Lower leg skin (tissue), 4 donors: ENCODE results near the gene APOBEC4. TPM values are rescaled to one million over a fixed set of nuclear protein-coding genes. Genes with fewer than 3 reads are reported as not detected.
"Not testable (repeated sequence)": the region's sequence is repeated elsewhere in the genome, so short reads cannot be mapped to it uniquely, and the experiment has no call there.

Experiments used
- DNase-seq, 2 donors: peaks; one replicate each; pipeline ENCODE4 v3.0.0-alpha.2; 2019; ENCODE audit warnings: low spot score in 2 of 2
- H3K4me3 ChIP-seq: fragments of 200-600 bp; sonication (generic); 2 replicates; pipeline ENCODE4 v1.5.1; 2017; ENCODE audit warnings: mild to moderate bottlenecking, low read depth; ENCODE audit not compliant: poor library complexity, severe bottlenecking
- POLR2A ChIP-seq, 2 donors: fragments of 450-650 bp; IDR thresholded peaks; one replicate each; pipeline ENCODE4 v1.6.1; 2016 to 2017; ENCODE audit warnings: antibody characterized with exemption in 2 of 2, mild to moderate bottlenecking in 1 of 2, moderate library complexity in 1 of 2
- WGBS, 2 donors: methylation state at CpG; one replicate each; pipeline ENCODE4 v1.1.5; 2018; 5-methylcytosine and 5-hydroxymethylcytosine counted together
- intact Hi-C: fragments of 100-400 bp; cut with DNase I; formaldehyde crosslinking; loops from one replicate; pipeline ENCODE4 v1.15.0; 2023; ENCODE audit warnings: low total_unique reads
- total RNA-seq, 4 donors: library from RNA; depleted of rRNA; stranded (reverse); fragments of >200 nt; gene quantifications; one replicate each; pipeline ENCODE4 v1.1.0, GENCODE V29; 2016
- TF ChIP-seq, protein P1 (sequence below), 3 donors: fragments of 450-650 bp; IDR thresholded peaks; one replicate each; pipeline ENCODE4 v1.5.1; 2016; ENCODE audit warnings: antibody characterized with exemption in 3 of 3, mild to moderate bottlenecking in 3 of 3, moderate library complexity in 2 of 3

Gene APOBEC4
- total RNA-seq, 4 donors from 2014 or later = not detected

GRCh38 chr1:183632114-183632513 is 21.0 kb downstream of the APOBEC4 start:
- DNase-seq = no peak
- 43 to 59% methylated on average over 2 of the region's 2 CpGs for WGBS, 2 donors
- intact Hi-C loops = no loop called here
- H3K4me3 ChIP-seq = no peak overlapping the region
- TF ChIP-seq POLR2A (IDR thresholded peaks at IDR 0.05) = no peak
- TF ChIP-seq, protein P1, sequence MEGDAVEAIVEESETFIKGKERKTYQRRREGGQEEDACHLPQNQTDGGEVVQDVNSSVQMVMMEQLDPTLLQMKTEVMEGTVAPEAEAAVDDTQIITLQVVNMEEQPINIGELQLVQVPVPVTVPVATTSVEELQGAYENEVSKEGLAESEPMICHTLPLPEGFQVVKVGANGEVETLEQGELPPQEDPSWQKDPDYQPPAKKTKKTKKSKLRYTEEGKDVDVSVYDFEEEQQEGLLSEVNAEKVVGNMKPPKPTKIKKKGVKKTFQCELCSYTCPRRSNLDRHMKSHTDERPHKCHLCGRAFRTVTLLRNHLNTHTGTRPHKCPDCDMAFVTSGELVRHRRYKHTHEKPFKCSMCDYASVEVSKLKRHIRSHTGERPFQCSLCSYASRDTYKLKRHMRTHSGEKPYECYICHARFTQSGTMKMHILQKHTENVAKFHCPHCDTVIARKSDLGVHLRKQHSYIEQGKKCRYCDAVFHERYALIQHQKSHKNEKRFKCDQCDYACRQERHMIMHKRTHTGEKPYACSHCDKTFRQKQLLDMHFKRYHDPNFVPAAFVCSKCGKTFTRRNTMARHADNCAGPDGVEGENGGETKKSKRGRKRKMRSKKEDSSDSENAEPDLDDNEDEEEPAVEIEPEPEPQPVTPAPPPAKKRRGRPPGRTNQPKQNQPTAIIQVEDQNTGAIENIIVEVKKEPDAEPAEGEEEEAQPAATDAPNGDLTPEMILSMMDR (IDR thresholded peaks at IDR 0.05) = no peak

DNA sequence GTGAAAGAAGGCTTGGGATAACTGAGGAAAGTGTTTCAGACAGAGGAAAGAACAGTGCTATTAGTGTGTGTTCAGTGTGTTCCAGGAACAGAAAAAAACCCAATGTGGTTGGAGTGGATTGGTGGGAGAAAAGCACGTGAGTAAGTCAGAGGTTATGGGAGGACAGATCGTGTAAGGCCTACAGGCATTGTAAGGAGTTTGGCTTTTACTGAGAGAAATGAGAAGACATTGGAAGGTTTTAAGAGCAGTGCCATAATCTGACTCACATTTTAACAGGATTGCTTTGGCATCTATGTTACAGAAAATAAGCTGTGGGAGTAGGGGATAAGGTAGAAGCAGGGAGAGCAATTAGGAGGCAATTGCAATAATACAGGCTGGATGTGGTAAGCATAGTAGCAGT is 22.4 kb downstream of the APOBEC4 start:
- no peak overlapping the region for H3K4me3 ChIP-seq

GRCh38 chr1:183628537-183628936 is 24.6 kb downstream of the APOBEC4 start:
- no peak overlapping the region for H3K4me3 ChIP-seq
- intact Hi-C loops = loop anchor here (10.0 kb wide), 1 partner anchor 344 kb away; no protein-coding TSS in a partner anchor
- TF ChIP-seq POLR2A (IDR thresholded peaks at IDR 0.05) = no peak
- TF ChIP-seq, protein P1 (IDR thresholded peaks at IDR 0.05) = no peak
- DNase-seq = no peak

More for the DNA sequence above, 22.4 kb downstream of the APOBEC4 start:
- TF ChIP-seq, protein P1 (IDR thresholded peaks at IDR 0.05) = no peak
- TF ChIP-seq POLR2A (IDR thresholded peaks at IDR 0.05) = no peak
- intact Hi-C loops = no loop called here
- DNase-seq = no peak
- WGBS, 2 donors = 8 to 16% methylated on average over 2 of the region's 2 CpGs

DNA sequence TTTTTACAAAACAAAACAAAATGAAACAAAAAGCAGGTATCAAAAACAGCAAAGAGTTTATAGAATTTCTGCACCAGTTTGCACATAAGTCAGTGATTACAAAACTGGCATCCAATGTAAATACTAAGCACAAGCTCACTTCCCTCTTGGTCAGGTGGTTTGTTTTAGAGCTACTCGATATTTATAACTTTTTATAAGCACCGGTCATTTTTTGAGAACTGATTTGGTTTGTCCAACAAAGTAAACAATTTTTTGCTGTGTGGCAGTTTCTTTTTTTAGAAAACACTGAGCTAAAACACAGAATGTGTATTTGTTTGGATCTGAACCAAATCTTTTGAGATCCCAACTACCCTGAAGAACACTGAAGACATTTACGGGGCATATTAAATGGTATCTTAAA is 26.9 kb downstream of the APOBEC4 start:
- H3K4me3 ChIP-seq, DNase-seq: not testable (repeated sequence)
- WGBS, 2 donors = 44 to 48% methylated on average over 3 of the region's 3 CpGs
- intact Hi-C loops = loop anchor here (10.0 kb wide), 1 partner anchor 341 kb away; no protein-coding TSS in a partner anchor

DNA sequence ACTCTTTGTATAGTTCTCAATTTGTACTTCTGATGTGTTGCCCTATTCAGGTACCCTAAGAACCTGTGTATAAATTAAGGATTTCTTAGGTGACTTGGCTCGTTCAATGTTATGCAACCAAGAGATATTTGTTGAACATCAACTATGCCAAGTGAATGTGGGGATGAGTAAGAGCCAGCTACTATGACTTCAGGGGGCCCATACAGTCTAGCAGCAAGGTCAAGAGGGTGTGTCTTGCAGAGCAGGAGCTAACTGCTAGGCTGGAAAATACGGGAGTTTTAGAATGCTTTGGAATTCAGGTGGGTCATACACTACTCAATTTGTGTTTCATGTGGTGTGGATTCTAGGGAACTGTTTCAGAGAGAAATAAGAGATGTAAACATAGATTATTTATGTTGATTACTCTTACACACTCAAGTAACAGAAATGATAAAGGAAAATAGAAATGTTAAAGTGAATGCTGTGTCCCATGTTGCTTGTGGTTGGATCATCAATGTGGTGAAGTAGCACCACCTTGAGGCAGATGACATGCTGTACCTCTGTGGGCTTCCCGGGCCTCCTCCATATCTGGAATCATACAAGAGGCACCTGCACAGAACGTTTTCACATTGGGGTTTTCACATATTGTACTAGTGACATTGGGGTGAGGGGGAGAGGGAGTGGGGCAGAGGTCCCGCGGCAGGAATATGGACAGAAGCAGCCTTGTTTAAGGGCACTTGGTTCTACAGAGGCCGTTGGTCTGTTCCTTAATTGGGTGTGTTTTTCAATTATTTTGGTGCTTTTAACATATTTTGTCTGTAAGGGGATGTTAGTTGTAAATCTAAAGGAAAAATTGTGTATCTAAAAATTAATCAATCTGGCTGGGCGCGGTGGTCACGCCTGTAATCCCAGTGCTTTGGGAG is 30.0 kb downstream of the APOBEC4 start:
- intact Hi-C loops = loop anchor here (10.0 kb wide), 1 partner anchor 338 kb away; no protein-coding TSS in a partner anchor
- no peak overlapping the region for H3K4me3 ChIP-seq
- DNase-seq = no peak
- TF ChIP-seq, protein P1 (IDR thresholded peaks at IDR 0.05) = peak in 1 of 3 donors; percentile 28
- TF ChIP-seq POLR2A (IDR thresholded peaks at IDR 0.05) = no peak
- WGBS, 2 donors = 52 to 59% methylated on average over 10 of the region's 10 CpGs

GRCh38 chr1:183622013-183622412 is 31.1 kb downstream of the APOBEC4 start:
- DNase-seq = no peak
- no peak for TF ChIP-seq POLR2A (IDR thresholded peaks at IDR 0.05)
- TF ChIP-seq, protein P1 (IDR thresholded peaks at IDR 0.05) = no peak
- no peak overlapping the region for H3K4me3 ChIP-seq
- 73 to 75% methylated on average over 1 of the region's 1 CpG for WGBS, 2 donors
- intact Hi-C loops = loop anchor here (10.0 kb wide), 1 partner anchor 337 kb away; no protein-coding TSS in a partner anchor
